CD8-positive, alpha-beta memory T cell (primary cell): ENCODE results near the gene FGD3. TPM values are rescaled to one million over a fixed set of nuclear protein-coding genes. Genes with fewer than 3 reads are reported as not detected.

Source experiments
- CTCF ChIA-PET: fragments of 350-600 bp; sonication (Branson Sonifier 250); formaldehyde crosslinking; loops from one replicate; lab custom pipeline; 2021; ENCODE audit warnings: antibody characterized with exemption; lab: Charles Lee
- POLR2A ChIA-PET: fragments of 350-600 bp; sonication (Branson Sonifier 250); formaldehyde crosslinking; loops from one replicate; lab custom pipeline; 2021; ENCODE audit warnings: antibody characterized with exemption; lab: Charles Lee
- DNase-seq, 5 donors: peaks; one replicate each; pipeline versions ENCODE4 v3.0.0 to v3.0.0-alpha.2; 2020 to 2022; ENCODE audit warnings: mixed read lengths in 1 of 5
- H3K27ac ChIP-seq: one replicate; pipeline ENCODE4 v1.7.0; 2013; ENCODE audit warnings: low read depth, mild to moderate bottlenecking, low read length, moderate library complexity
- H3K27me3 ChIP-seq: 2 replicates; pipeline ENCODE4 v1.7.0; 2013; ENCODE audit warnings: low read length, mild to moderate bottlenecking; ENCODE audit not compliant: insufficient read depth, poor library complexity, severe bottlenecking
- H3K36me3 ChIP-seq: 2 replicates; pipeline ENCODE4 v1.7.0; 2013; ENCODE audit warnings: mild to moderate bottlenecking, low read length, moderate library complexity; ENCODE audit not compliant: insufficient read depth
- H3K4me1 ChIP-seq: 2 replicates; pipeline ENCODE4 v1.7.0; 2013; ENCODE audit warnings: mild to moderate bottlenecking, low read length, moderate library complexity; ENCODE audit not compliant: insufficient read depth
- H3K4me3 ChIP-seq: 2 replicates; pipeline ENCODE4 v1.7.0; 2013; ENCODE audit warnings: mild to moderate bottlenecking, low read length
- H3K9me3 ChIP-seq: 2 replicates; pipeline ENCODE4 v1.7.0; 2013; ENCODE audit warnings: mild to moderate bottlenecking, low read length
- H3K27ac Mint-ChIP-seq, 8 donors: one replicate each; pipeline ENCODE4 v1.8.0; 2020 to 2021; ENCODE audit warnings: mixed read lengths in 8 of 8, mild to moderate bottlenecking in 6 of 8, inconsistent platforms in 3 of 8, moderate library complexity in 3 of 8
- H3K27me3 Mint-ChIP-seq, 2 donors: one replicate each; pipeline ENCODE4 v1.8.0; 2020 to 2021; ENCODE audit warnings: mixed read lengths in 2 of 2, mild to moderate bottlenecking in 1 of 2, moderate library complexity in 1 of 2
- H3K36me3 Mint-ChIP-seq, 3 donors: one replicate each; pipeline ENCODE4 v1.8.0; 2020 to 2021; ENCODE audit warnings: mixed read lengths in 3 of 3, inconsistent platforms in 1 of 3, mild to moderate bottlenecking in 1 of 3
- H3K4me1 Mint-ChIP-seq, 3 donors: one replicate each; pipeline ENCODE4 v1.8.0; 2020 to 2021; ENCODE audit warnings: mixed read lengths in 3 of 3, inconsistent platforms in 1 of 3, mild to moderate bottlenecking in 1 of 3
- H3K4me3 Mint-ChIP-seq, 7 donors: one replicate each; pipeline ENCODE4 v1.8.0; 2020 to 2021; ENCODE audit warnings: mixed read lengths in 7 of 7, mild to moderate bottlenecking in 6 of 7, moderate library complexity in 4 of 7, inconsistent platforms in 2 of 7
- H3K9me3 Mint-ChIP-seq, 5 donors: one replicate each; pipeline ENCODE4 v1.8.0; 2020 to 2022; ENCODE audit warnings: mixed read lengths in 5 of 5, mild to moderate bottlenecking in 3 of 5, moderate library complexity in 2 of 5, inconsistent platforms in 1 of 5
- polyA plus RNA-seq: library from polyadenylated mRNA; unstranded; fragments of 300-500 nt; fragmentation: Illumina TruSeq; gene quantifications from one replicate; pipeline ENCODE4 v1.2.3, GENCODE V29; 2021
- total RNA-seq, 2 experiments: library from RNA; stranded (reverse); gene quantifications; one replicate each; pipeline ENCODE4 v1.2.3, GENCODE V29; 2021

The FGD3 gene
- total and polyA plus RNA-seq, 3 experiments from 2014 or later, result 54.6 to 134 (median 56.5) TPM

GRCh38 chr9:92960561-92961290, 13.4 kb downstream of the FGD3 start:
- peaks cover 73% of the 10 kb centered on the region for H3K4me1 ChIP-seq
- H3K27me3 ChIP-seq, result no peaks in the 10 kb centered on the region
- H3K27ac Mint-ChIP-seq, result peak overlapping the region; percentile 92 to 99 (median 96)
- peaks cover 0 to 1% of the 10 kb centered on the region in 2 donors for H3K27me3 Mint-ChIP-seq
- peak overlapping the region in 5 of 7 donors; percentile 34 to 83 (median 76) for H3K4me3 Mint-ChIP-seq
- H3K27ac ChIP-seq, result peak overlapping the region; percentile 38
- peak overlapping the region; percentile 31 for H3K4me3 ChIP-seq
- no peaks in the 10 kb centered on the region for H3K36me3 ChIP-seq
- ChIA-PET CTCF (interaction anchor here (1.3 kb wide), 1 partner anchor 43 kb away, joined by 4 read pairs; no protein-coding TSS in a partner anchor), POLR2A (interaction anchor here (0.8 kb wide), 1 partner anchor 173 kb away, joined by 3 read pairs; the partner anchor contains the start of gene NINJ1)
- no peak for DNase-seq
- peaks cover 5 to 30% (median 10%) of the 10 kb centered on the region in 3 donors for H3K36me3 Mint-ChIP-seq
- H3K4me1 Mint-ChIP-seq, result peaks cover 63 to 66% (median 65%) of the 10 kb centered on the region in 3 donors
- peaks cover 0 to 7% (median 2%) of the 10 kb centered on the region in 5 donors for H3K9me3 Mint-ChIP-seq
- H3K9me3 ChIP-seq, result no peaks in the 10 kb centered on the region

DNA sequence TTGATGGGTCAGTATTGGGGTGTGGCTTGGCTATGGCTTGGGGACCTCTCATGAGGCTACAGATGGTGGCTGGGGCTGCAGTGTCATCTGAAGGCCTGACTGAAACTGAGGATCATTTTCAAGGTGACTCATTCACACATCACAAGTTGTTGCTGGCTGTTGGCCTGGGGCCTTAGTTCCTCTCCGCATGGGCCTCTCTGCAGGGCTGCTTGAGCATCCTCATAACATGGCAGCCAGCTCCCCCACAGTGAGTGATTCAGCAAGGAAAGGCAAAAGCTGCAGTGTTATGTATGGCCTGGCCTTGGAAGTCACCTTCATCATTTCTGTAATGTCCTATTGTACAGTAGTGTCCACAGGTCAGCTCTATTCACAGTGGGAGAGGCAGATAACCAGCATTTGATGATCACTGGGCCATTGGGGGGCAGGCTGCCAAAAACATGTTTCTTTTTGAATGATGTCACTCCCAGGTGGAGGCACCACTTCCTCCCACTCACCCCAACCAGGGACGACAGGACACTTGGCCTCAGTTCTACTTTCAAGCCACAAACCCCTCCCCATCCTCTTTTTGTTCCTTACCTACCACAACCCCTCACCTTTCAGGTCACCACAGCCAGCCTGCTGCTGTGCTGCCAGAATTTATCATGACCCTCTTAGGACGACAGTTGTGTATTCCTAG, 14.4 kb downstream of the FGD3 start:
- H3K36me3 Mint-ChIP-seq, result peaks cover 6 to 40% (median 10%) of the 10 kb centered on the region in 3 donors

DNA sequence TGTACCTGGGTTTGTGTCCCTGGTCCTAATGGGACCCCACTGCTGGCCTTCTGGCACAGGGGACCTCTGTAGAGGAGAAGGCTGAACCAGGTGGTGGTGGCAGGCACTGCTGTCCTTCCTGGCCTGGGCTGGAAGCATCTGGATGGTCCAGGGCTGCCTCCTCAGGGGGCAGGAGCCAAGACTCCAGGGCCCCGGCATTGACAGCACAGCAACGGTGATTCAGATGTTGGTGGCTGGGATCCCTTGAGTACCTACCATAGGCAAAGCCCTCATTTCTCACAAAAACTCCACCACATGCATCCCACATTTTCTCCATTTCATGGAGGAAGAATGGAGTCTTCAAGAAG, 15.0 kb downstream of the FGD3 start:
- peaks cover 0 to 7% (median 2%) of the 10 kb centered on the region in 5 donors for H3K9me3 Mint-ChIP-seq
- Histone ChIP-seq H3K36me3 (no peaks in the 10 kb centered on the region), H3K27me3 (no peaks in the 10 kb centered on the region), H3K9me3 (no peaks in the 10 kb centered on the region), H3K27ac (no peak overlapping the region), H3K4me3 (peak overlapping the region; percentile 31), H3K4me1 (peaks cover 65% of the 10 kb centered on the region)
- CTCF ChIA-PET, result interaction anchor here (1.0 to 2.3 kb wide), 5 partner anchors 10 to 147 kb away, joined by 3 to 9 read pairs (median 5); no protein-coding TSS in a partner anchor
- H3K36me3 Mint-ChIP-seq, result peaks cover 8 to 44% (median 13%) of the 10 kb centered on the region in 3 donors
- no peak for DNase-seq
- H3K4me1 Mint-ChIP-seq, result peaks cover 57 to 61% (median 58%) of the 10 kb centered on the region in 3 donors
- H3K27ac Mint-ChIP-seq, result peak overlapping the region; percentile 93 to 99 (median 97)
- POLR2A ChIA-PET, result interaction anchor here (0.7 to 2.7 kb wide), 2 partner anchors 9 to 27 kb away, joined by 8 to 33 read pairs; no protein-coding TSS in a partner anchor
- H3K27me3 Mint-ChIP-seq, result peaks cover 0 to 1% of the 10 kb centered on the region in 2 donors
- peak overlapping the region; percentile 55 to 90 (median 76) for H3K4me3 Mint-ChIP-seq

More for the DNA sequence above, 14.4 kb downstream of the FGD3 start:
- peak in 2 of 5 donors; percentile 43 to 67 for DNase-seq
- peaks cover 66% of the 10 kb centered on the region for H3K4me1 ChIP-seq
- H3K4me1 Mint-ChIP-seq, result peaks cover 58 to 62% (median 59%) of the 10 kb centered on the region in 3 donors
- peak overlapping the region; percentile 31 for H3K4me3 ChIP-seq
- H3K36me3 ChIP-seq, result no peaks in the 10 kb centered on the region
- H3K9me3 Mint-ChIP-seq, result peaks cover 0 to 7% (median 2%) of the 10 kb centered on the region in 5 donors
- POLR2A ChIA-PET, result interaction anchor here (0.6 kb wide), 1 partner anchor 112 kb away, joined by 6 read pairs; no protein-coding TSS in a partner anchor
- peak overlapping the region; percentile 93 to 99 (median 97) for H3K27ac Mint-ChIP-seq
- peaks cover 0 to 1% of the 10 kb centered on the region in 2 donors for H3K27me3 Mint-ChIP-seq
- peak overlapping the region; percentile 38 for H3K27ac ChIP-seq
- H3K9me3 ChIP-seq, result no peaks in the 10 kb centered on the region
- H3K4me3 Mint-ChIP-seq, result peak overlapping the region; percentile 55 to 90 (median 76)
- H3K27me3 ChIP-seq, result no peaks in the 10 kb centered on the region
- CTCF ChIA-PET, result interaction anchor here (1.3 kb wide), 1 partner anchor 42 kb away, joined by 4 read pairs; no protein-coding TSS in a partner anchor

DNA sequence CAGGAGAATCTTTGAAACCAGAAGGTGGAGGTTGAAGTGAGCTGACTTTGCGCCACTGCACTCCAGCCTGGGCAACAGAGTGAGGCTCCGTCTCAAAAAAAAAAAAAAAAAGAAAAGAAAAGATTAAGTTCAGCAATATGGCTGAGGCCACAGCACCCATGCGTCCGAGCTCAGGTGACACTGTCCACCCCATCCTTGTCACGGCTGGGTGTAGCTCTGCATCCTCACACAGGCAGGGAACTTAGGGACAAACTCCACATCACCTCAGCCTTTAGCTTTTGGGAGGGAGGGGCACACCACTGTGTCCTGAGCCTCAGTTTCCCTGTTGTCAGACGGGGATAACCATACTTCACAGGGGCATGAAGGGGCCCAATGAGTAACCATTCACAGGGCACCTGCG, 15.5 kb downstream of the FGD3 start:
- Histone ChIP-seq H3K27ac (no peak overlapping the region), H3K9me3 (no peaks in the 10 kb centered on the region), H3K4me3 (no peak overlapping the region), H3K36me3 (no peaks in the 10 kb centered on the region), H3K27me3 (no peaks in the 10 kb centered on the region), H3K4me1 (peaks cover 65% of the 10 kb centered on the region)
- no peak for DNase-seq
- Mint-ChIP-seq H3K36me3 (peaks cover 8 to 48% (median 14%) of the 10 kb centered on the region in 3 donors), H3K9me3 (peaks cover 0 to 7% (median 2%) of the 10 kb centered on the region in 5 donors), H3K27ac (peak overlapping the region; percentile 93 to 99 (median 97)), H3K4me3 (peak overlapping the region in 5 of 7 donors; percentile 59 to 90 (median 77)), H3K4me1 (peaks cover 57 to 65% (median 59%) of the 10 kb centered on the region in 3 donors), H3K27me3 (peaks cover 0 to 1% of the 10 kb centered on the region in 2 donors)
- ChIA-PET POLR2A (interaction anchor here (0.7 to 2.7 kb wide), 3 partner anchors 9 to 28 kb away, joined by 6 to 33 read pairs (median 8); no protein-coding TSS in a partner anchor), CTCF (interaction anchor here (1.0 to 2.3 kb wide), 8 partner anchors 10 to 603 kb away, joined by 3 to 12 read pairs (median 6); no protein-coding TSS in a partner anchor)

DNA sequence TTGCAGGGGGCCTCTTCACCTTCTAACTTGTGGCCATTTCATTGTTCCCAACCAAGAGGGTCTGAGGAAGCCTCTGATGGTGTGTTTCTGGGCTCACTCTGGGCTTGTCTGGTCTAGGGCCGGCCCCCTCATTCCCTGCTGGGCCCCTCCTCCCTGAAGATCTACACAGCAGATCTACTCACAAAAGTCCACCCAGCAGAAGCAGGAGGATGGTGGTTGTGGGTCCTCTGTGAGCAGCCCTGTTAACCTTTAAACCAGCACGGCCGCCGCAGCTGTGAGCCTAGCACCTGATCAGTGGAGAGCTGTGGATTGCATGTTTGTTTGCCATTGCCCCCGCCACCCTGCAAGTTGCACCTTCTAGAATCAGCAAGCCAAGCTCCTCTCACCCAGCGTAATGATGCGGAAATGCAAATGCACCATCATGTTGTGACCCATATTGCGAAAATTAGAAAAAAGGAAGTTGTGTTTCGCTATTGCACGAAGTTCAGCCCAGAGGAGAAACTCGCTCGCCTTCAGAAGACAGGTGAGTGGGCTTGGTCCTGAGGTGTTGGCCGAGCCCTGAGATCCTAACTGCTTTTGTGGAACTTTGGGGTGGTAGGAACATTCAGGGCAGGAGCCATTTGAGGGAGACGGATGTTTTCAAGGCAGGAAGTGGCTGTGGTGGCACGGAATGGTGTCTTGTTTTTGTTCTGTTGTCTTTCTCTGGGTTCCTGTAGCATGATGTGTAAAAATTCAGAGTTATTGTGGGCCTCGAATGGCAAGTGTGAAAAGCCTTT, 16.7 kb downstream of the FGD3 start:
- peak overlapping the region; percentile 91 to 95 (median 93) for H3K4me3 Mint-ChIP-seq
- H3K27me3 Mint-ChIP-seq, result peaks cover 0 to 1% of the 10 kb centered on the region in 2 donors
- Histone ChIP-seq H3K4me1 (peaks cover 71% of the 10 kb centered on the region), H3K27me3 (no peaks in the 10 kb centered on the region), H3K9me3 (no peaks in the 10 kb centered on the region), H3K36me3 (no peaks in the 10 kb centered on the region), H3K27ac (peak overlapping the region; percentile 90), H3K4me3 (peak overlapping the region; percentile 73)
- H3K36me3 Mint-ChIP-seq, result peaks cover 10 to 53% (median 14%) of the 10 kb centered on the region in 3 donors
- ChIA-PET CTCF (interaction anchor here (1.1 to 5.0 kb wide), 9 partner anchors 9 to 602 kb away, joined by 3 to 24 read pairs (median 8); no protein-coding TSS in a partner anchor), POLR2A (interaction anchor here (0.6 to 2.7 kb wide), 12 partner anchors 10 to 603 kb away, joined by 4 to 33 read pairs (median 6); partner anchors contain the start of gene IPPK)
- H3K9me3 Mint-ChIP-seq, result peaks cover 0 to 7% (median 2%) of the 10 kb centered on the region in 5 donors
- peaks cover 61 to 69% (median 67%) of the 10 kb centered on the region in 3 donors for H3K4me1 Mint-ChIP-seq
- H3K27ac Mint-ChIP-seq, result peak overlapping the region; percentile 92 to 99 (median 98)
- DNase-seq, result peak; percentile 64 to 93 (median 89)

GRCh38 chr9:92964607-92965060, 17.3 kb downstream of the FGD3 start:
- ChIA-PET CTCF (interaction anchor here (1.1 to 5.0 kb wide), 9 partner anchors 9 to 104 kb away, joined by 3 to 24 read pairs (median 8); no protein-coding TSS in a partner anchor), POLR2A (interaction anchor here (0.6 to 2.7 kb wide), 13 partner anchors 11 to 602 kb away, joined by 3 to 33 read pairs (median 5); partner anchors contain the start of genes CARD19 and IPPK)
- Histone ChIP-seq H3K27ac (peak overlapping the region; percentile 90), H3K4me1 (peaks cover 73% of the 10 kb centered on the region), H3K36me3 (no peaks in the 10 kb centered on the region), H3K27me3 (no peaks in the 10 kb centered on the region), H3K4me3 (peak overlapping the region; percentile 73), H3K9me3 (no peaks in the 10 kb centered on the region)
- Mint-ChIP-seq H3K4me1 (peaks cover 66 to 73% (median 70%) of the 10 kb centered on the region in 3 donors), H3K27me3 (peaks cover 0 to 1% of the 10 kb centered on the region in 2 donors), H3K9me3 (peaks cover 0 to 7% (median 2%) of the 10 kb centered on the region in 5 donors), H3K36me3 (peaks cover 12 to 58% (median 17%) of the 10 kb centered on the region in 3 donors), H3K4me3 (peak overlapping the region; percentile 91 to 95 (median 93)), H3K27ac (peak overlapping the region; percentile 92 to 99 (median 98))
- DNase-seq, result no peak
